HEK293 (cell line): ENCODE data around the gene POFUT2.

Experiments
- CTCF ChIA-PET: fragments of 350-600 bp; formaldehyde crosslinking; extraction: SDS; loops from one replicate; lab custom pipeline; 2021; ENCODE audit warnings: antibody characterized with exemption; lab: Yijun Ruan, JAX
- POLR2A ChIA-PET: fragments of 300-600 bp; formaldehyde crosslinking; extraction: SDS; loops from one replicate; lab custom pipeline; 2020; ENCODE audit warnings: antibody characterized with exemption, inconsistent platforms; lab: Yijun Ruan, JAX
- H3K27ac ChIP-seq: fragments of 200-500 bp; sonication (Bioruptor generic); 2 replicates; pipeline ENCODE4 v1.5.1; 2014; ENCODE audit warnings: low read depth, low read length, control low read depth, inconsistent platforms; ENCODE audit errors: extremely low read depth
- H3K36me3 ChIP-seq, 2 experiments: fragments of 200-500 bp in 1 of 2; sonication (Bioruptor generic) in 1 of 2; 1 replicate in 1 of 2; 2 replicates in 1 of 2; pipeline ENCODE4 v1.5.1; 2014 to 2017; ENCODE audit warnings: inconsistent platforms in 2 of 2, low read length in 2 of 2; ENCODE audit not compliant: control insufficient read depth in 2 of 2, insufficient read depth in 1 of 2
- H3K4me1 ChIP-seq: fragments of 200-500 bp; sonication (Bioruptor generic); 2 replicates; pipeline ENCODE4 v1.5.1; 2014; ENCODE audit warnings: mild to moderate bottlenecking, low read length, inconsistent platforms; ENCODE audit not compliant: control insufficient read depth, insufficient read depth
- H3K4me3 ChIP-seq: 2 replicates; pipeline ENCODE4 v1.5.1; 2011; ENCODE audit warnings: low read depth, mild to moderate bottlenecking, control low read depth, low read length, moderate library complexity
- H3K9me3 ChIP-seq: fragments of 200-500 bp; sonication (Bioruptor generic); 2 replicates; pipeline ENCODE4 v1.5.1; 2014; ENCODE audit warnings: low read depth, low read length, inconsistent platforms; ENCODE audit not compliant: control insufficient read depth, insufficient read depth
- BCL6B ChIP-seq: fragments of 450-650 bp; formaldehyde crosslinking; IDR thresholded peaks from 2 replicates; pipeline ENCODE4 v1.5.1; 2017; ENCODE audit warnings: missing biosample characterization, missing genetic modification characterization
- HOXC10 ChIP-seq: sonication (generic); formaldehyde crosslinking; IDR thresholded peaks from 2 replicates; pipeline ENCODE4 v1.8.1; 2023; ENCODE audit warnings: mild to moderate bottlenecking, missing genetic modification reagents
- PRDM6 ChIP-seq: fragments of 450-650 bp; formaldehyde crosslinking; IDR thresholded peaks from 2 replicates; pipeline ENCODE4 v1.5.1; 2017; ENCODE audit warnings: missing biosample characterization, missing genetic modification characterization
- SP7 ChIP-seq: fragments of 450-650 bp; formaldehyde crosslinking; IDR thresholded peaks from 2 replicates; pipeline ENCODE4 v1.5.1; 2016; ENCODE audit warnings: missing biosample characterization, missing genetic modification characterization
- YY1 ChIP-seq: fragments of 450-650 bp; formaldehyde crosslinking; IDR thresholded peaks from 2 replicates; pipeline ENCODE4 v1.5.1; 2018; ENCODE audit warnings: missing biosample characterization, missing genetic modification characterization
- YY2 ChIP-seq: fragments of 450-650 bp; formaldehyde crosslinking; IDR thresholded peaks from 2 replicates; pipeline ENCODE4 v1.5.1; 2016; ENCODE audit warnings: missing biosample characterization, missing genetic modification characterization
- ZBTB11 ChIP-seq: fragments of 450-650 bp; formaldehyde crosslinking; conservative IDR thresholded peaks from 2 replicates; pipeline ENCODE4 v1.5.1; 2016; ENCODE audit warnings: low read depth, missing biosample characterization, missing genetic modification characterization
- ZBTB17 ChIP-seq: fragments of 450-650 bp; formaldehyde crosslinking; IDR thresholded peaks from 2 replicates; pipeline ENCODE4 v1.5.1; 2016; ENCODE audit warnings: missing biosample characterization, missing genetic modification characterization
- ZBTB8A ChIP-seq: fragments of 450-650 bp; formaldehyde crosslinking; IDR thresholded peaks from 2 replicates; pipeline ENCODE4 v1.5.1; 2016; ENCODE audit warnings: missing biosample characterization, missing genetic modification characterization
- ZNF157 ChIP-seq: fragments of 450-650 bp; formaldehyde crosslinking; IDR thresholded peaks from 2 replicates; pipeline ENCODE4 v1.5.1; 2016; ENCODE audit warnings: missing biosample characterization, missing genetic modification characterization
- ZNF324 ChIP-seq: fragments of 450-650 bp; formaldehyde crosslinking; IDR thresholded peaks from 2 replicates; pipeline ENCODE4 v1.5.1; 2016; ENCODE audit warnings: missing biosample characterization, missing genetic modification characterization
- ZNF394 ChIP-seq: fragments of 450-650 bp; formaldehyde crosslinking; IDR thresholded peaks from 2 replicates; pipeline ENCODE4 v1.5.1; 2016; ENCODE audit warnings: missing biosample characterization, missing genetic modification characterization, mild to moderate bottlenecking, moderate library complexity, borderline replicate concordance
- ZNF433 ChIP-seq: fragments of 450-650 bp; formaldehyde crosslinking; IDR thresholded peaks from 2 replicates; pipeline ENCODE4 v1.5.1; 2016; ENCODE audit warnings: missing biosample characterization, missing genetic modification characterization, low read depth
- ZNF473 ChIP-seq: fragments of 450-650 bp; formaldehyde crosslinking; IDR thresholded peaks from 2 replicates; pipeline ENCODE4 v1.5.1; 2017; ENCODE audit warnings: missing biosample characterization, missing genetic modification characterization
- ZNF707 ChIP-seq: fragments of 450-650 bp; formaldehyde crosslinking; IDR thresholded peaks from 2 replicates; pipeline ENCODE4 v1.5.1; 2016; ENCODE audit warnings: missing biosample characterization, missing genetic modification characterization
- ZSCAN4 ChIP-seq: fragments of 450-650 bp; formaldehyde crosslinking; IDR thresholded peaks from 2 replicates; pipeline ENCODE4 v1.5.1; 2017; ENCODE audit warnings: missing biosample characterization, missing genetic modification characterization

POFUT2 gene

GRCh38 chr21:45336535-45336810, 48.8 kb upstream of the POFUT2 start (continued):
- TF ChIP-seq BCL6B (tag by site-specific recombination) (no peak), ZBTB8A (tag by site-specific recombination) (no peak), ZNF324 (no peak), PRDM6 (tag by site-specific recombination) (no peak), YY1 (no peak)

GRCh38 chr21:45335761-45336534, 48.3 kb upstream of the POFUT2 start:
- no peak for TF ChIP-seq HOXC10 (CRISPR knock-in tag)
- no peak for TF ChIP-seq ZBTB11 (tag by site-specific recombination)
- no peak for TF ChIP-seq ZSCAN4 (tag by site-specific recombination)
- TF ChIP-seq ZNF394, result no peak
- TF ChIP-seq YY2 (tag by site-specific recombination), result no peak
- no peak for TF ChIP-seq ZNF157 (tag by site-specific recombination)
- no peak for TF ChIP-seq ZNF473 (tag by site-specific recombination)
- no peak for TF ChIP-seq ZNF433 (tag by site-specific recombination)
- TF ChIP-seq ZNF707 (tag by site-specific recombination), result no peak
- no peak for TF ChIP-seq ZBTB17 (tag by site-specific recombination)
- no peak for TF ChIP-seq SP7 (tag by site-specific recombination)
- TF ChIP-seq, all 188 proteins: peak for 0
- Histone ChIP-seq H3K36me3 (no peaks in the 10 kb centered on the region), H3K4me3 (no peak overlapping the region), H3K9me3 (no peaks in the 10 kb centered on the region), H3K27ac (no peak overlapping the region), H3K4me1 (no peaks in the 10 kb centered on the region; the same call in 1 of the 2 replicates)
- ChIA-PET CTCF (interaction anchor here (0.7 kb wide), 2 partner anchors 21 to 195 kb away, joined by 3 read pairs; no protein-coding TSS in a partner anchor), POLR2A (interaction anchor here (0.6 to 0.7 kb wide), 2 partner anchors 12 to 48 kb away, joined by 3 to 4 read pairs; partner anchors contain the start of gene POFUT2)
